ENCODE measurements around the gene DSG2.

GRCh38 chr18:31504455-31505147 is 6.6 kb downstream of the DSG2 start:
- TF ChIP-seq CTCF (IDR thresholded peaks at IDR 0.05) (no peak), EP300 (IDR thresholded peaks at IDR 0.05) (no peak)

All from ovary (tissue), 3 donors.